ENCODE measurements around the gene OMP.

- TF ChIP-seq CTCF (IDR thresholded peaks at IDR 0.05) (no peak), POLR2A (IDR thresholded peaks at IDR 0.05) (no peak)
Observed at GRCh38 chr11:77092382-77092781, 10.3 kb upstream of the OMP start.
